ENCODE results near the gene SYNDIG1L.

DNA sequence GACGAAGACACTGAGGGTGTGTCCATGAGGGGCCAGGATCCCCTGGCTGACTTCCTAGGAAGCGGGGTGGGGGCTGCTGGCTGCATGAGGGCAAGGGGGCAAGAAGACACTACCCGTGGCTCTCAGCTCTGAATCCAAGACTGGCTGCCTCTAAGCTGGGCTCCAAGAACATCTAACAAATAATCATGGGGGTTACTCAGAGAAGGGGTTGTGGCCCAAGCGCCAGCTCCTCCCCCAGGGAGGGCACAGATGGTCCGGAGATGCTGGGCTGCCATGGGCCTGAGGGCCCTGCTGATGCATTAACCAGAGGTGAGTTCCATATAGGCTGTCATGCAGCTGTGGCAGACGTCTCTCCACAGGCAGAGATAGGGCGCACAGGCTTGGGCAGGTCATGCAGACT is 14.3 kb downstream of the SYNDIG1L start:
- TF ChIP-seq SRF (CRISPR knock-in tag; IDR thresholded peaks at IDR 0.05) (no peak), HSF4 (CRISPR knock-in tag; IDR thresholded peaks at IDR 0.05; ENCODE audit: borderline replicate concordance) (no peak), ZBED1 (IDR thresholded peaks at IDR 0.05) (no peak)
- TF ChIP-seq, protein P1, sequence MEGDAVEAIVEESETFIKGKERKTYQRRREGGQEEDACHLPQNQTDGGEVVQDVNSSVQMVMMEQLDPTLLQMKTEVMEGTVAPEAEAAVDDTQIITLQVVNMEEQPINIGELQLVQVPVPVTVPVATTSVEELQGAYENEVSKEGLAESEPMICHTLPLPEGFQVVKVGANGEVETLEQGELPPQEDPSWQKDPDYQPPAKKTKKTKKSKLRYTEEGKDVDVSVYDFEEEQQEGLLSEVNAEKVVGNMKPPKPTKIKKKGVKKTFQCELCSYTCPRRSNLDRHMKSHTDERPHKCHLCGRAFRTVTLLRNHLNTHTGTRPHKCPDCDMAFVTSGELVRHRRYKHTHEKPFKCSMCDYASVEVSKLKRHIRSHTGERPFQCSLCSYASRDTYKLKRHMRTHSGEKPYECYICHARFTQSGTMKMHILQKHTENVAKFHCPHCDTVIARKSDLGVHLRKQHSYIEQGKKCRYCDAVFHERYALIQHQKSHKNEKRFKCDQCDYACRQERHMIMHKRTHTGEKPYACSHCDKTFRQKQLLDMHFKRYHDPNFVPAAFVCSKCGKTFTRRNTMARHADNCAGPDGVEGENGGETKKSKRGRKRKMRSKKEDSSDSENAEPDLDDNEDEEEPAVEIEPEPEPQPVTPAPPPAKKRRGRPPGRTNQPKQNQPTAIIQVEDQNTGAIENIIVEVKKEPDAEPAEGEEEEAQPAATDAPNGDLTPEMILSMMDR (IDR thresholded peaks at IDR 0.05 in 2 of 3, conservative IDR thresholded peaks at IDR 0.05 in 1 of 3; ENCODE audit: insufficient read depth in 2 of 3, low read depth in 1 of 3, low read length in 3 of 3), result no peak

All from K562 (cell line).